Ovary (tissue), 9 donors: ENCODE measurements around the gene EFCC1. TPM values are rescaled to one million over a fixed set of nuclear protein-coding genes. Genes with fewer than 3 reads are reported as not detected.

ENCODE experiments used
- DNase-seq, 5 donors: peaks; one replicate each; pipeline ENCODE4 v3.0.0-alpha.2; 2019 to 2020
- H3K27ac ChIP-seq, 2 donors: fragments of 200-600 bp; one replicate each; pipeline versions ENCODE4 v1.5.1 to v1.8.0; 2019 to 2022
- H3K27me3 ChIP-seq: fragments of 200-600 bp; one replicate; pipeline ENCODE4 v1.8.0; 2022
- H3K36me3 ChIP-seq: fragments of 200-600 bp; sonication (generic); one replicate; pipeline ENCODE4 v1.5.1; 2019
- H3K4me1 ChIP-seq: one replicate; pipeline ENCODE4 v1.8.1; 2013; ENCODE audit warnings: mild to moderate bottlenecking, moderate library complexity; ENCODE audit not compliant: insufficient read depth
- H3K4me3 ChIP-seq: fragments of 200-600 bp; sonication (generic); one replicate; pipeline ENCODE4 v1.5.1; 2017
- H3K9me3 ChIP-seq, 2 donors: fragments of 200-600 bp in 1 of 2; sonication (generic) in 1 of 2; one replicate each; pipeline versions ENCODE4 v1.5.1 to v1.8.1; 2013 to 2019; ENCODE audit warnings: mild to moderate bottlenecking in 1 of 2, moderate library complexity in 1 of 2
- EP300 ChIP-seq: sonication (generic); formaldehyde crosslinking; IDR thresholded peaks from one replicate; pipeline ENCODE4 v1.6.1; 2017; ENCODE audit warnings: antibody characterized with exemption
- POLR2A ChIP-seq: fragments of 450-650 bp; IDR thresholded peaks from one replicate; pipeline ENCODE4 v1.6.1; 2017; ENCODE audit warnings: antibody characterized with exemption, mild to moderate bottlenecking, moderate library complexity
- WGBS, 3 donors: extraction: QIAGEN DNeasy Blood & Tissue Kit in 1 of 3; methylation state at CpG; one replicate each; pipeline versions ENCODE4 v1.1.5 to v1.1.7; 2013 to 2017; 5-methylcytosine and 5-hydroxymethylcytosine counted together
- intact Hi-C, 4 donors: fragments of 100-400 bp; cut with DNase I; formaldehyde crosslinking; loops; one replicate each; pipeline versions ENCODE4 v1.11.0 to v1.15.1; 2022 to 2023
- polyA plus RNA-seq, 2 donors: library from polyadenylated mRNA; stranded (reverse); fragments of 200-250 nt in 1 of 2; fragments of 350-450 nt in 1 of 2; fragmentation: Illumina TruSeq in 1 of 2; extraction: RNeasy Lipid Tissue Mini Kit (QIAGEN cat#74804) in 1 of 2; gene quantifications; one replicate each; pipeline ENCODE4 v1.2.3, GENCODE V29; 2013 to 2014
- total RNA-seq, 7 donors: library from RNA; depleted of rRNA in 2 of 7; stranded (reverse); fragments of >200 nt in 2 of 7; fragmentation: NEBNext Ultra II Directional in 3 of 7; extraction: Animal tissue kit (Norgen Biotek cat#: 25700) in 3 of 7; gene quantifications; one replicate each; pipeline versions ENCODE4 v1.1.0 to v1.2.4, GENCODE V29; 2016 to 2023
- TF ChIP-seq, protein P1 (sequence below), 3 donors: fragments of 450-650 bp in 2 of 3; fragments of 200-600 bp in 1 of 3; IDR thresholded peaks; one replicate each; pipeline versions ENCODE4 v1.5.1 to v1.8.0; 2016 to 2022; ENCODE audit warnings: antibody characterized with exemption in 3 of 3, mild to moderate bottlenecking in 1 of 3
- donor health status: DM: no; HTN: no; CAD: no; lungs with moderate emphysema.
- donor health status: DM: no; HTN: no; CAD: no.
- donor health status: Bipolar disorder and iron deficiency.
- donor health status: DM: yes; HTN: yes; CAD: no.
- donor health status: DM: no; HTN: no; CAD: no.
- donor health status: DM: yes; HTN: yes; CAD: no.

Gene EFCC1
- total and polyA plus RNA-seq, 9 donors = 3.7 to 15.5 (median 7.8) TPM

DNA sequence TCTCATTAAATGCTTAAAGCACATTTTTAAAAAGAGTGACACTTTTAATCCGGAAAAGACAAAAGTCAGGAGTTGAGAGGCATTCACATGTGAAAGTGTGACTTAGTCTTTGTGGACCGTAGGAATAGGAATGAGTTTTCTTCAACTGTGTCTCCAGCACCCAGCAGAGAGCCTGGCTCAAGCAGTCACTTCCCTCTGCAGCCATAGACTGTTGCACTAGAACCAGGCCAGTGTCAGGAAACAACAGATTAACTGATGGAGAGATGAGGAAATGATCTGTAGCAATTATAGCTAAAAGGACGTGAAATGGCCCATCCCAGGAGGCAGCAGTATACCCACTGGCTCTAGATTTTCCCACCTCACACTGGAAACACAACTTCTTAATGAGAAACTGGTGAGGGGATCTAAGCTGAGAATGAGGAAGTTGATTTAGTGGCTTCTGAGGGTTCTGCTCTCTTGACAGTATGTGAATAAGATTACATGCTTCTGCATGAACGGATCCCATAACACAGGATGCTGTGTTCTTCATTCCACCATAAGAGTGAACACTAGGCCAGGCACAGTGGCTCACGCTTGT is 27.0 kb upstream of the EFCC1 start:
- TF ChIP-seq, protein P1, sequence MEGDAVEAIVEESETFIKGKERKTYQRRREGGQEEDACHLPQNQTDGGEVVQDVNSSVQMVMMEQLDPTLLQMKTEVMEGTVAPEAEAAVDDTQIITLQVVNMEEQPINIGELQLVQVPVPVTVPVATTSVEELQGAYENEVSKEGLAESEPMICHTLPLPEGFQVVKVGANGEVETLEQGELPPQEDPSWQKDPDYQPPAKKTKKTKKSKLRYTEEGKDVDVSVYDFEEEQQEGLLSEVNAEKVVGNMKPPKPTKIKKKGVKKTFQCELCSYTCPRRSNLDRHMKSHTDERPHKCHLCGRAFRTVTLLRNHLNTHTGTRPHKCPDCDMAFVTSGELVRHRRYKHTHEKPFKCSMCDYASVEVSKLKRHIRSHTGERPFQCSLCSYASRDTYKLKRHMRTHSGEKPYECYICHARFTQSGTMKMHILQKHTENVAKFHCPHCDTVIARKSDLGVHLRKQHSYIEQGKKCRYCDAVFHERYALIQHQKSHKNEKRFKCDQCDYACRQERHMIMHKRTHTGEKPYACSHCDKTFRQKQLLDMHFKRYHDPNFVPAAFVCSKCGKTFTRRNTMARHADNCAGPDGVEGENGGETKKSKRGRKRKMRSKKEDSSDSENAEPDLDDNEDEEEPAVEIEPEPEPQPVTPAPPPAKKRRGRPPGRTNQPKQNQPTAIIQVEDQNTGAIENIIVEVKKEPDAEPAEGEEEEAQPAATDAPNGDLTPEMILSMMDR (IDR thresholded peaks at IDR 0.05) = no peak
- TF ChIP-seq POLR2A = no peak
- TF ChIP-seq EP300 = no peak
- Histone ChIP-seq H3K27me3 (no peaks in the 10 kb centered on the region), H3K36me3 (no peaks in the 10 kb centered on the region), H3K27ac (no peak overlapping the region), H3K4me3 (no peak overlapping the region), H3K4me1 (no peaks in the 10 kb centered on the region), H3K9me3 (no peaks in the 10 kb centered on the region)
- no peak for DNase-seq
- intact Hi-C loops = loop anchor here in 2 of 4 donors (5.0 kb wide), 4 partner anchors 108 to 278 kb away; partner anchors contain the start of gene COPG1 (in 1 of the 2)
- 80 to 94% (median 92%) methylated on average over 5 of the region's 5 CpGs for WGBS, 3 donors

DNA sequence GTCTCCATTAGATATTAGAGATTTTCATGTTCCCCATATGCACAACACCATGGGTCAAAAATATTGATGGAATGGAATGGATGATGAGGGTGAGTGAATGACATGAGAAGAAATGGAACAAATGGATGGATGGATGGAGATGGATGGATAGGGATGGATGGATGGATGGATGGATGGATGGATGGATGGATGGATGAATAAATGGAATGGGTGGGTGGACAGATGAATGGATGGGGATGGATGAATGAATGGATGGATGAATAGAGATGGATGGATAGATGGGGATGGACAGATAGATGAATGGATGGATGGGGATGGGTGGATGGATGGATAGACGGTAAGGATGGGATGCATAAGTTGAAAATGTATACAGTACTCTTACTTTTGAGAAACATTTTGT is 25.8 kb upstream of the EFCC1 start:
- intact Hi-C loops = no loop called here
- H3K9me3 ChIP-seq = no peaks in the 10 kb centered on the region
- H3K36me3 ChIP-seq = no peaks in the 10 kb centered on the region
- TF ChIP-seq, protein P1 (IDR thresholded peaks at IDR 0.05) = no peak
- TF ChIP-seq EP300 = no peak
- H3K27me3 ChIP-seq = no peaks in the 10 kb centered on the region
- WGBS, 3 donors = 97 to 100% (median 100%) methylated on average over 1 of the region's 1 CpG
- no peak overlapping the region for H3K27ac ChIP-seq
- DNase-seq = no peak
- H3K4me3 ChIP-seq = no peak overlapping the region
- H3K4me1 ChIP-seq = no peaks in the 10 kb centered on the region

DNA sequence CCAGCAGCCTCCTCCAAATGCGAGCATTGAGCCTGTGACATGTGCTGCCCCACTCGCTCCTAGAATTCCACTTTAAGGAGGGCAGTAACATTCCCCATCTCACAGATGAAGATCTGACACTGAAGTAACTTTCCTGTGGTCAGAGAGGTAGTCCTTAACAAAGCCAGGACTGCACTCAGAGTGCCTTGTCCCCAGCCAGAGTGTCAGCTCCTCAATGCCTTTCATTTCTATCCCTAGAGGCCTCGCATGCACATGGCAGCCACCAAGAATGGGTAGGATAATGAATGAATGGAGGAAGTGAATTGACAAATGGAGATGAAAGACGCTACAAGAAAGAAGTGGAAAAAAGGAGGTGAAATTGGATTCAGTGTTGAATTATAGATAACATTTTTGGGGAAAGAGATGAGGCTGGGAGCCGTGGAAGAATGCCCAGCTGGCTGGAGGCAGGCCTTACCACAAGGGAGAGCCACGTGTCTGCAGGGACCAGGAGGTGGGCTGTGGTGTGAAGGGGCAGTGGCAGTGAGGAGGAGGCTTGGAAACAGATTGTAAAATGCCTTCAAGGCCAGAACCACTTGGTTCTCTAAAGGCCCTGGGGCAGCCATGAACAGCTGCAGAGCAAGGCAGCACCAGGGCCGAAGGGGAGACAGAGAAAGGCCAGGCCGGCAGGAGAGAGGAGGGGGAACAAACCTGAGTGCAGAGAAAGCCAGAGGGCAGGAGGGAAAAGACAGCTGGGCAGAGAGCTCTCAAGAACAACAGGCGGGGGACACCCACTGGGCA is 17.6 kb upstream of the EFCC1 start:
- intact Hi-C loops = loop anchor here in 1 of 4 donors (10.0 kb wide), 2 partner anchors 101 to 281 kb away; no protein-coding TSS in a partner anchor
- TF ChIP-seq POLR2A (no peak), EP300 (no peak)
- TF ChIP-seq, protein P1 (IDR thresholded peaks at IDR 0.05) = no peak
- Histone ChIP-seq H3K36me3 (no peaks in the 10 kb centered on the region), H3K4me3 (no peak overlapping the region), H3K4me1 (no peaks in the 10 kb centered on the region), H3K27me3 (no peaks in the 10 kb centered on the region), H3K27ac (no peak overlapping the region), H3K9me3 (no peaks in the 10 kb centered on the region)
- WGBS, 3 donors = 63 to 72% (median 63%) methylated on average over 9 of the region's 9 CpGs
- DNase-seq = no peak

DNA sequence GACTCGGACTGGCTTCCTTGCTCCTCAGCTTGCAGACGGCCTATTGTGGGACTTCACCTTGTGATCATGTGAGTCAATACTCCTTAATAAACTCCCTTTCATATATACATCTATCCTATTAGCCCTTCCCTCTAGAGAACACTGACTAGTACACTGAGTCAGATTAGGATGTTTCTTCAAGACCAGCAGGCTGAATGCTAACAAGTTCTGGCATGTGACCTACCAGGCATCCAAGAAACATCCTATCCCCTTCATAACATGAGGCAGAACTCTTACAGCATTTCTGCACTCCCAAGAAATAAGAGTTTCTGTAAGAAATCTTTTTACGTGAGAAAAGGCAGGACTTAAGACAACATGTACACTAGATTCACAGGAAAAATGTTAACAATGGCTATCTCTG is 16.5 kb upstream of the EFCC1 start:
- no peaks in the 10 kb centered on the region for H3K27me3 ChIP-seq
- intact Hi-C loops = loop anchor here in 1 of 4 donors (10.0 kb wide), 2 partner anchors 100 to 280 kb away; no protein-coding TSS in a partner anchor
- whole genome bisulfite sequencing, 3 donors = 38 to 56% (median 47%) methylated on average over 3 of the region's 3 CpGs
- H3K27ac ChIP-seq = no peak overlapping the region
- H3K36me3 ChIP-seq = no peaks in the 10 kb centered on the region
- no peak for DNase-seq
- H3K4me1 ChIP-seq = no peaks in the 10 kb centered on the region
- H3K4me3 ChIP-seq = no peak overlapping the region
- H3K9me3 ChIP-seq = no peaks in the 10 kb centered on the region
- no peak for TF ChIP-seq POLR2A
